ENCODE results near the gene NECTIN4.

GRCh38 chr1:161115132-161115711 is 25.9 kb upstream of the NECTIN4 start:
- TF ChIP-seq CTCF (IDR thresholded peaks at IDR 0.05) (no peak), POLR2A (IDR thresholded peaks at IDR 0.05) (no peak)

All from tibial nerve (tissue), 3 donors.